Measurements from ENCODE around the gene COL19A1.

Gene COL19A1

GRCh38 chr6:70129341-70129740 is 263.0 kb downstream of the COL19A1 start:
- DNase-seq (ENCODE audit: low spot score), result no peak

GRCh38 chr6:70130865-70131264 is 264.5 kb downstream of the COL19A1 start:
- no peak for DNase-seq (ENCODE audit: low spot score)

GRCh38 chr6:70131528-70131927 is 265.2 kb downstream of the COL19A1 start:
- no peak for DNase-seq (ENCODE audit: low spot score)

- no peak for DNase-seq (ENCODE audit: low spot score)
Observed at GRCh38 chr6:70133246-70133645, 266.9 kb downstream of the COL19A1 start.

- DNase-seq (ENCODE audit: low spot score), result no peak
Observed at GRCh38 chr6:70134542-70134941, 268.2 kb downstream of the COL19A1 start.

- DNase-seq (ENCODE audit: low spot score), result no peak
Observed at GRCh38 chr6:70135219-70136160, 269.1 kb downstream of the COL19A1 start.

- no peak for DNase-seq (ENCODE audit: low spot score)
Observed at GRCh38 chr6:70136996-70137395, 270.6 kb downstream of the COL19A1 start.

GRCh38 chr6:70140496-70140895 is 274.1 kb downstream of the COL19A1 start:
- DNase-seq (ENCODE audit: low spot score), result no peak

- DNase-seq (ENCODE audit: low spot score), result no peak
Observed at GRCh38 chr6:70142034-70142433, 275.7 kb downstream of the COL19A1 start.

- no peak for DNase-seq (ENCODE audit: low spot score)
Observed at GRCh38 chr6:70145178-70145577, 278.8 kb downstream of the COL19A1 start.

GRCh38 chr6:70149209-70149788 is 282.9 kb downstream of the COL19A1 start:
- DNase-seq (ENCODE audit: low spot score), result no peak

GRCh38 chr6:70150521-70150920 is 284.2 kb downstream of the COL19A1 start:
- DNase-seq (ENCODE audit: low spot score), result no peak

GRCh38 chr6:70151616-70152015 is 285.3 kb downstream of the COL19A1 start:
- DNase-seq (ENCODE audit: low spot score), result no peak

GRCh38 chr6:70152786-70153185 is 286.4 kb downstream of the COL19A1 start:
- DNase-seq (ENCODE audit: low spot score), result no peak

GRCh38 chr6:70157086-70157485 is 290.7 kb downstream of the COL19A1 start:
- DNase-seq (ENCODE audit: low spot score), result no peak

GRCh38 chr6:70160276-70160675 is 293.9 kb downstream of the COL19A1 start:
- DNase-seq (ENCODE audit: low spot score), result no peak

- DNase-seq (ENCODE audit: low spot score), result no peak
Observed at GRCh38 chr6:70162972-70163371, 296.6 kb downstream of the COL19A1 start.

GRCh38 chr6:70163795-70164194 is 297.4 kb downstream of the COL19A1 start:
- no peak for DNase-seq (ENCODE audit: low spot score)

- DNase-seq (ENCODE audit: low spot score), result no peak
Observed at GRCh38 chr6:70164556-70164955, 298.2 kb downstream of the COL19A1 start.

- peak; percentile 6 for DNase-seq (ENCODE audit: low spot score)
Observed at GRCh38 chr6:70166088-70166958, 300.0 kb downstream of the COL19A1 start.

GRCh38 chr6:70168681-70169377 is 302.5 kb downstream of the COL19A1 start:
- no peak for DNase-seq (ENCODE audit: low spot score)

GRCh38 chr6:70171236-70171635 is 304.9 kb downstream of the COL19A1 start:
- no peak for DNase-seq (ENCODE audit: low spot score)

Measured in LoVo (cell line).